GM12874 (cell line): ENCODE results near the gene PTAFR.

Experiments used
- TF ChIP-seq, protein P1 (sequence below): IDR thresholded peaks from 2 replicates; pipeline ENCODE4 v1.5.1; 2011; ENCODE audit warnings: low read depth, mild to moderate bottlenecking, control low read depth, low read length, moderate library complexity; ENCODE audit not compliant: insufficient read depth

Gene PTAFR

DNA sequence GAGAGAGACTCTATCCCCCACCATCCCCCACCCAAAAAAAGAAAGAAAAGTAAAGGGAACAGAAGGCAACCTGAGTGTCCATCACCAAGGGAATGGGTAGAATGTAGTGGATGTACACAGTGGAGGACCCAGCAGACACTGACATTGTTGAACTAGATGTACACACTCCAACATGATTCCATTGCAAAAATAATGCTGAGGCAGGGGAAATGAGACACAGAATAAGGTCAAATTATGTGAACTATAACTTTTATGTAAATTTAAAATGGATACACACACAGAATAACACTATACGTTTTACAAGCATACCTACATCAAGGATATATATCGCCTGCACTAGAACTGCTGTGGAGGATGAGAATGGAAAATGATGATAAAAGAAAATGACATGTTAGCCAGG, 34.8 kb downstream of the PTAFR start:
- TF ChIP-seq, protein P1, sequence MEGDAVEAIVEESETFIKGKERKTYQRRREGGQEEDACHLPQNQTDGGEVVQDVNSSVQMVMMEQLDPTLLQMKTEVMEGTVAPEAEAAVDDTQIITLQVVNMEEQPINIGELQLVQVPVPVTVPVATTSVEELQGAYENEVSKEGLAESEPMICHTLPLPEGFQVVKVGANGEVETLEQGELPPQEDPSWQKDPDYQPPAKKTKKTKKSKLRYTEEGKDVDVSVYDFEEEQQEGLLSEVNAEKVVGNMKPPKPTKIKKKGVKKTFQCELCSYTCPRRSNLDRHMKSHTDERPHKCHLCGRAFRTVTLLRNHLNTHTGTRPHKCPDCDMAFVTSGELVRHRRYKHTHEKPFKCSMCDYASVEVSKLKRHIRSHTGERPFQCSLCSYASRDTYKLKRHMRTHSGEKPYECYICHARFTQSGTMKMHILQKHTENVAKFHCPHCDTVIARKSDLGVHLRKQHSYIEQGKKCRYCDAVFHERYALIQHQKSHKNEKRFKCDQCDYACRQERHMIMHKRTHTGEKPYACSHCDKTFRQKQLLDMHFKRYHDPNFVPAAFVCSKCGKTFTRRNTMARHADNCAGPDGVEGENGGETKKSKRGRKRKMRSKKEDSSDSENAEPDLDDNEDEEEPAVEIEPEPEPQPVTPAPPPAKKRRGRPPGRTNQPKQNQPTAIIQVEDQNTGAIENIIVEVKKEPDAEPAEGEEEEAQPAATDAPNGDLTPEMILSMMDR = no peak

- TF ChIP-seq, protein P1 = no peak
Observed at GRCh38 chr1:28139025-28139712, 37.3 kb downstream of the PTAFR start.

DNA sequence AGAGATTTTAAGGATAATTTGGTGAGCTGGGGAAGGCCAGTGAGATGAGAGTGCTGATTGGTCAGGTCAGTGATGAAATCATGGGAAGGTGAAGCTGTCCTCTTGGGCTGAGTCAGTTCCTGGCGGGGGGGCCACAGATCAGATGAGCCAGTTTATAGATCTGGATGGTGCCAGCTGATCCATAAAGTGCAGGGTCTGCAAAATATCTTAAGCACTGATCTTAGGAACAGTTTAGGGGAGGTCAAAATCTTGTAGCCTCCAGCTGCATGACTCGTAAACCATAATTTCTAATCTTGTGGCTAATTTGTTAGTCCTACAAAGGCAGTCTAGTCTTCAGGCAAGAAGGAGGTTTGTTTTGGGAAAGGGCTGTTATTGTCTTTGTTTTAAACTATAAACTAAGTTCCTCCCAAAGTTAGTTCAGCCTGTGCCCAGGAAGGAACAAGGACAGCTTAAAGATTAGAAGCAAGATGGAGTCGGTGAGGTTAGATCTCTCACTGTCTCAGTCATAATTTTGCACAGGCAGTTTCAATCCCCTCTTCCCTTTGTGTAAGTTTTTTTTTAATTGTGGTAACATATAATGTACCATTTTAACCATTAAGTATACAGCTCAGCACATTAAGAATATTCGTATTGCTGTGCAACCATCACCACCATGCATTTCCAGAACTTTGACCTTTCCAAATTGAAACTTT, 39.4 kb downstream of the PTAFR start:
- TF ChIP-seq, protein P1 = no peak

DNA sequence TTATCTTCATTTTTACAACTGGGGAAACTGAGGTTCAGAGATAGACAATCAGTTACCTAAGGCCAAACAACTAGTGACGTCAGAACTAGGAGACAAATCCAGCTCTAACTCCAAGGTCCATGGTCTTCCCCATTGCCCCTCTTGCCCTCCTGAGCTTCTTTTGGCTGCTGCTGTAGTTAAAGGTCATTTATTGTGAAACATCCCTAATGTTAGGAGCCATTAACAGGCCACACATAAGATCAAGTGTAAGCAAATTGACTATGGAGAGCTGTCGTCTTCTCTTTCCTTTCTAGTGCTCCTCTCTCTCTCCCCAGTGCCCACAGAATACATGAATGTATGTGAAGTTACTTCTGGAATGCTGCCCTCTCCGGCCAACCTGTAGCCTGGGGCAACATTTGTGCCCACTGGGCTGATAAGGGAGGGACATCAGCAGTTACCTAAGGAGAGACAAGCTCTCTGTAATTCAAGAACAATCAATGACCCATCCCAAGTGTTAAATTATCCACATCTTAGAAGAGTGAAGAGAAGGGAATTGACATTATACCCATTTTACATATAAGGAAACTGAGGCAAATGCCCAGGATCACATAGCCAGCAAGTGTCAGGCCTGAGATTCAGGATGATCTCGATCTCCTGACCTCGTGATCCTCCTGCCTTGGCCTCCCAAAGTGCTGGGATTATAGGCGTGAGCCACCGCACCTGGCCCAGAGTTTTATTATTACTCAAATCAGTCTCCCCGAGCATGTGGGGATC, 40.1 kb downstream of the PTAFR start:
- TF ChIP-seq, protein P1 = no peak

- TF ChIP-seq, protein P1 = no peak
Observed at GRCh38 chr1:28135371-28136168, 40.9 kb downstream of the PTAFR start.

- TF ChIP-seq, protein P1 = no peak
Observed at GRCh38 chr1:28134651-28135207, 41.8 kb downstream of the PTAFR start.
